GM20431 (cell line): ENCODE measurements around the gene TXNIP.

Experiments
- in situ Hi-C: fragments of 300-500 bp; cut with MseI, MboI; formaldehyde crosslinking; loops from one replicate; pipeline ENCODE4 v1.15.0; 2020; ENCODE audit warnings: low sequenced_read_pairs; ENCODE audit not compliant: unreplicated experiment

The TXNIP gene

DNA sequence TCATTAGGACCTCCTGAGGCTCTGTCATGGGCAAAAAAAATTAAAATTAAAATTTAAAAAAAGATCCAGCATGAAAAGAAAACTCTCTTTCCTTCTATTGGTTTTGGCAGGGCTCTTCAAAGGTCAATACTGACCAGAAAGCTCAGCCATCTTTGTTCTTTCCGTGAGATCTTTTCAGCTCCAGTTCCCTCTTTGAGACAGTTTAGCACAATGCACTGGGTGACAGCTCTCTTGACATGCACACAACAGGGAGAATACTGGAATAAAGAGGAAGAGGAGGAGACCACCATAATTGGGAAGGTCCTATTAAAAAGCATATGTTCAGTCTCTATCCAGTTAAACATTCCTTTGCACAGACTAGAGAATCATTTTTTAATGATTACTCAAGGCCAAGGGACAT lies 44.9 kb downstream of the TXNIP start:
- in situ Hi-C loops, result no loop called here

DNA sequence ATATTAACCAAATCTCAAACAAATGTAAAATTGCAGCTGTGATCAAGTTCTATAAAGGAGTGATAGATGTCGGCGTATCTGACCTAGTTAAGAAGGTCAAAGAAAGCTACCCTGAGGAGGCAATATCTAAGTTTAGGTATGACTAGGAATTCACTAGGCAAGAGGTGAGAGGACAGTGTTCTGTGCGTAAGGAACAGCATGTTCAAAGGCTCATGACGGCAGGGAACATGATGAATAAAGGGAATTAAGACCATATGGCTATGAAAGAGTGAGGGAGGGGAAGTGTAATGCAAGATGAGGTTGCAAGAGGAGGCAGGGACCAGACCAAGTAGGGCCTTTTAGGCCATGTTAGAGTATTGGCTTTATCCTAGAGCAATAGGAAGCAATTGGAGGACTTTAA lies 47.2 kb downstream of the TXNIP start:
- in situ Hi-C loops, result no loop called here

DNA sequence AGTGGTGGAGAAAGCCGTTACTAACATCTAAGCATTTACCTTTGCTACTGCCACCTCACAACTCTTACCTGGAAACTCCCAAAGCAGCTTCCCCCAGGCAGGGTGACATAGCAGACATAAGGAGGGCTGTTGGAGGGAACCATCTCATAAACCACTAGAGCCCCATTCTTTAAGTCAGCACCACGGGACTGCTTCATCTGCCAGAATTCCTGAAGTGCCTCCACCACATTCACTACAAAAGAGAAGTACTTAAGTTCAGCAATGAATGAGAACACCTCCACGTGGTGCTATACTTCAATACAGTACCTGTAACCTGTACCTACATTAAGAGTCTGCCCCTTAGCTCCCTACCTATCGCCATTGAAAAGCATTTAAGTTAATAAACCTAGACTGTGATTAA lies 48.8 kb downstream of the TXNIP start:
- in situ Hi-C loops, result no loop called here

DNA sequence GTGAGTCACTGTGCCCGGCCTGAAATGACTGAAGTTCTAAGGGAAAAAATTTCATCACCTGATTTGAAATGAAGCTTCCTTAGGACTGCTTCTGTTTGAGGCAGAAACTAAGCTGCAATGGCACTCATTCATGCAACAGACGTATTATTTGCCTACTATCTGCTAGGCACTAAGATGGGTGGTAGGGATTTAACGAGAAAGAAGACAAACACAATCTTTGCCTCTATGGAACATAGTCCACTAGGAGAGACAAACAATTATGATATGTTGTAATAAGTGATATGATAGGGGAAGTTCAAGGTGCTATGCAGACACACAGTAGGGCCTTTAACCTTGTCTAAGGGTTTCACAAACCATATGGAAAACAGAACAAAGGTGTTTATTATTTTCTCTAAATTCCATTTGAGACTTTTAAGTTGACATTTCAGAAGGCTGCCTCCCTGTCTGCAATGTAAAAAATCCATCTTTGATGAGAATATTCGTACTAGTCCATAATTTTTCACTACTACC lies 49.8 kb downstream of the TXNIP start:
- in situ Hi-C loops, result no loop called here

DNA sequence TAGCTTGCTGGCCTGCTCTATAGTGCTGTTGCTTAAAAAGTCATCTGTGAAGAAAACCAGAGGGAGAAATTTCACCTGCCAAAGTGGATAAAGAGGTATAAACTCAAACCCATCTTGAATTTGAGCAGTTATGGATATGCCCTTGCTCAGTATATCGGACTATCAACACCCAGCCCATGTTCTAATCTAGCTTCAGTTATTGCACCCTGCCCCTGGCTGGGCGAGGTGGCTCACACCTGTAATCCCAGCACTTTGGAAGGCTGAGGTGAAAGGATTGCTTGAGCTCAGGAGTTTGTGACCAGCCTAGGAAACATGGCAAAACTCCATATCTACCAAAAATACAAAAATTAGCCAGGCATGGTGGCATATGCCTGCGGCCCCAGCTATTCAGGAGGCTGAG lies 51.8 kb downstream of the TXNIP start:
- in situ Hi-C loops, result no loop called here

DNA sequence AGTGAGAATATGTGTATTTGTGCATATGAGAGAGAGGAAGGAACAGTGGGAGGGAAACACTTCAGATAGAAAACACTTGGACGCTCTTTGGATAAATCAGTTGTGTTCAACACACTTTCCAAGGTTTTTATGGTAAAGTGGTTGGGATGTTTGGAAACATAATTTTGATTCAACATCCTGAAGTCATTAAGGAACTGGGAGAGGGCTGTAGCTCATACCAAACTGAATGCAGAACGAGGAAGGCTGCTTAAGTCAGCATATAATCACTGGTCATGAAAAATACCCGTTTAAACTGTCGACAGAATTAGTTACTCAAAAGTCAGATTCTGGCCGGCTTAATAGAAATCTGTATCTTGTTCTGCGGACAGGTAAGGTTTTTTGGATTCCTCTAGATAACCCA lies 53.5 kb downstream of the TXNIP start:
- in situ Hi-C loops, result no loop called here
